GM23338 (cell line): ENCODE results near the gene PTPRO. TPM values are rescaled to one million over a fixed set of nuclear protein-coding genes. Genes with fewer than 3 reads are reported as not detected.

Experiments used
- ATAC-seq: fragments of 200-7000 bp; cut with Tn5 transposase; 3 replicates; pipeline ENCODE4 v1.9.1; 2020
- DNase-seq: peaks from one replicate; pipeline ENCODE4 v3.0.0-alpha.2; 2015; ENCODE audit warnings: low spot score
- H2AFZ ChIP-seq: fragments of 200-600 bp; sonication (generic); 2 replicates; pipeline ENCODE4 v1.8.0; 2016; ENCODE audit warnings: antibody characterized with exemption, mild to moderate bottlenecking, moderate library complexity
- H3F3A ChIP-seq: fragments of 200-600 bp; sonication (generic); replicated peaks from 2 replicates; pipeline ENCODE4 v1.8.0; 2017; ENCODE audit warnings: antibody characterized with exemption, mixed run types, low read depth
- H3K27ac ChIP-seq: fragments of 200-600 bp; sonication (generic); 2 replicates; pipeline ENCODE4 v1.6.1; 2016; ENCODE audit warnings: low read depth
- H3K27me3 ChIP-seq: fragments of 200-600 bp; sonication (generic); 2 replicates; pipeline ENCODE4 v1.8.0; 2016; ENCODE audit warnings: mild to moderate bottlenecking, mixed run types, moderate library complexity; ENCODE audit not compliant: insufficient read depth
- H3K36me3 ChIP-seq: fragments of 200-600 bp; sonication (generic); 2 replicates; pipeline ENCODE4 v1.8.0; 2016; ENCODE audit warnings: mild to moderate bottlenecking; ENCODE audit not compliant: insufficient read depth
- H3K4me1 ChIP-seq: fragments of 200-600 bp; sonication (generic); 2 replicates; pipeline ENCODE4 v1.8.0; 2016; ENCODE audit warnings: mild to moderate bottlenecking, moderate library complexity; ENCODE audit not compliant: insufficient read depth
- H3K4me2 ChIP-seq: fragments of 200-600 bp; sonication (generic); 2 replicates; pipeline ENCODE4 v1.7.1; 2017; ENCODE audit warnings: mixed run types
- H3K4me3 ChIP-seq: fragments of 200-600 bp; sonication (generic); 2 replicates; pipeline ENCODE4 v1.6.1; 2016; ENCODE audit warnings: mixed run types
- H3K79me2 ChIP-seq: fragments of 200-600 bp; sonication (generic); replicated peaks from 2 replicates; pipeline ENCODE4 v1.8.0; 2017; ENCODE audit warnings: mild to moderate bottlenecking; ENCODE audit not compliant: insufficient read depth
- H3K9me2 ChIP-seq: fragments of 200-600 bp; sonication (generic); 2 replicates; pipeline ENCODE4 v1.8.0; 2017; ENCODE audit not compliant: insufficient read depth
- H4K20me1 ChIP-seq: fragments of 200-600 bp; sonication (generic); replicated peaks from 2 replicates; pipeline ENCODE4 v1.8.0; 2017; ENCODE audit warnings: mild to moderate bottlenecking; ENCODE audit not compliant: insufficient read depth
- H3K27ac Mint-ChIP-seq: 2 replicates; pipeline ENCODE4 v1.8.0; 2020; ENCODE audit warnings: inconsistent platforms, mild to moderate bottlenecking, moderate library complexity, mixed read lengths
- H3K27me3 Mint-ChIP-seq: 3 replicates; pipeline ENCODE4 v1.8.0; 2022; ENCODE audit warnings: low read depth, mild to moderate bottlenecking, moderate library complexity, mixed read lengths, inconsistent platforms; ENCODE audit not compliant: insufficient read depth, poor library complexity
- H3K36me3 Mint-ChIP-seq: 3 replicates; pipeline ENCODE4 v1.8.0; 2021; ENCODE audit warnings: low read depth, mild to moderate bottlenecking, inconsistent platforms, moderate library complexity, mixed read lengths
- H3K4me1 Mint-ChIP-seq: 3 replicates; pipeline ENCODE4 v1.8.0; 2020; ENCODE audit warnings: mild to moderate bottlenecking, inconsistent platforms, mixed read lengths
- H3K4me3 Mint-ChIP-seq: 3 replicates; pipeline ENCODE4 v1.8.0; 2021; ENCODE audit warnings: moderate library complexity, mild to moderate bottlenecking, inconsistent platforms, mixed read lengths
- H3K9me3 Mint-ChIP-seq: 3 replicates; pipeline ENCODE4 v1.8.0; 2020; ENCODE audit warnings: moderate library complexity, mild to moderate bottlenecking, inconsistent platforms, mixed read lengths
- CTCF ChIP-seq, 2 experiments: fragments of 200-600 bp in 1 of 2; sonication (generic) in 1 of 2; conservative IDR thresholded peaks; 2 replicates each; pipeline versions ENCODE4 v1.5.1 to v1.6.1; 2016 to 2017; ENCODE audit warnings: antibody characterized with exemption in 2 of 2, low read depth in 2 of 2, mild to moderate bottlenecking in 2 of 2, moderate library complexity in 1 of 2
- EZH2phosphoT487 ChIP-seq: fragments of 200-600 bp; sonication (generic); IDR thresholded peaks from one replicate; pipeline ENCODE4 v1.8.1; 2018; ENCODE audit warnings: antibody characterized with exemption; ENCODE audit not compliant: unreplicated experiment
- POLR2AphosphoS5 ChIP-seq: IDR thresholded peaks from 2 replicates; pipeline ENCODE4 v1.6.1; 2016; ENCODE audit warnings: antibody characterized with exemption, low read depth
- REST ChIP-seq: IDR thresholded peaks from one replicate; pipeline ENCODE4 v1.6.1; 2018; ENCODE audit warnings: antibody characterized with exemption; ENCODE audit not compliant: unreplicated experiment
- STAT1 ChIP-seq: IDR thresholded peaks from one replicate; pipeline ENCODE4 v1.6.1; 2016; ENCODE audit warnings: antibody characterized with exemption; ENCODE audit not compliant: unreplicated experiment
- ZNF114 ChIP-seq: fragments of 250-450 bp; sonication (Bioruptor Pico); IDR thresholded peaks from 2 replicates; pipeline ENCODE4 v1.5.0; 2020; ENCODE audit warnings: mild to moderate bottlenecking, moderate library complexity
- ZNF331 ChIP-seq: fragments of 250-450 bp; sonication (Bioruptor Pico); IDR thresholded peaks from 2 replicates; pipeline ENCODE4 v1.5.0; 2020; ENCODE audit warnings: low read depth, mild to moderate bottlenecking, moderate library complexity
- ZNF462 ChIP-seq: fragments of 250-450 bp; sonication (Bioruptor Pico); IDR thresholded peaks from 2 replicates; pipeline ENCODE4 v1.5.0; 2020; ENCODE audit warnings: mild to moderate bottlenecking, moderate library complexity
- polyA plus RNA-seq: library from polyadenylated mRNA; unstranded; fragments of >200 nt; fragmentation: Nextera tagmentation; extraction: Ambion mirVana; gene quantifications from 2 replicates; pipeline ENCODE4 v1.2.1, GENCODE V29; 2016
- total RNA-seq: library from RNA; depleted of rRNA; stranded (reverse); fragments of >200 nt; shearing (Covaris generic); gene quantifications from 2 replicates; pipeline ENCODE4 v1.2.3, GENCODE V29; 2014

The PTPRO gene
- total and polyA plus RNA-seq, 2 experiments from 2014 or later: 1.4 to 1.5 TPM

- no peaks in the 10 kb centered on the region for H3K79me2 ChIP-seq
Measured at GRCh38 chr12:15532364-15532977, 210.2 kb downstream of the PTPRO start.

GRCh38 chr12:15534322-15534721 lies 212.0 kb downstream of the PTPRO start:
- H4K20me1 ChIP-seq: no peaks in the 10 kb centered on the region
- Mint-ChIP-seq H3K27ac (no peak overlapping the region), H3K27me3 (no peaks in the 10 kb centered on the region), H3K4me1 (no peaks in the 10 kb centered on the region), H3K36me3 (no peaks in the 10 kb centered on the region), H3K9me3 (no peaks in the 10 kb centered on the region), H3K4me3 (no peak overlapping the region)
- H3K27me3 ChIP-seq: no peaks in the 10 kb centered on the region
- no peaks in the 10 kb centered on the region for H3F3A ChIP-seq
- ATAC-seq (no peak), DNase-seq (no peak)
- H3K36me3 ChIP-seq: no peaks in the 10 kb centered on the region
- H3K4me2 ChIP-seq: no peak overlapping the region
- peaks cover 3% of the 10 kb centered on the region; the same call in 1 of the 2 replicates for H3K4me1 ChIP-seq
- H3K27ac ChIP-seq: no peak overlapping the region
- no peak overlapping the region for H3K4me3 ChIP-seq
- H2AFZ ChIP-seq: peak overlapping the region; percentile 85; the same call in 1 of the 2 replicates
- H3K9me2 ChIP-seq: 0 out of 2 replicates have a peak, but pooled peaks cover 3% of the 10 kb centered on the region
- no peaks in the 10 kb centered on the region for H3K79me2 ChIP-seq
- TF ChIP-seq POLR2AphosphoS5 (no peak), ZNF331 (CRISPR knock-in tag) (no peak), ZNF462 (CRISPR knock-in tag) (no peak), REST (no peak), ZNF114 (CRISPR knock-in tag) (no peak)

More at GRCh38 chr12:15532364-15532977, 210.2 kb downstream of the PTPRO start:
- Histone ChIP-seq H4K20me1 (no peaks in the 10 kb centered on the region), H3K4me2 (no peak overlapping the region), H3K4me3 (no peak overlapping the region), H3K9me2 (0 out of 2 replicates have a peak, but pooled peaks cover 3% of the 10 kb centered on the region), H2AFZ (no peak overlapping the region), H3F3A (no peaks in the 10 kb centered on the region), H3K27ac (no peak overlapping the region), H3K27me3 (no peaks in the 10 kb centered on the region), H3K36me3 (no peaks in the 10 kb centered on the region), H3K4me1 (peaks cover 3% of the 10 kb centered on the region; the same call in 1 of the 2 replicates)
- H3K4me1 Mint-ChIP-seq: no peaks in the 10 kb centered on the region; the same call in 2 of the 3 replicates
- TF ChIP-seq CTCF (conservative IDR thresholded peaks at IDR 0.05; ENCODE audit: low read depth in 2 of 2) (peak; percentile 78 to 81), EZH2phosphoT487 (no peak), STAT1 (no peak)
- no peaks in the 10 kb centered on the region for H3K9me3 Mint-ChIP-seq
- H3K4me3 Mint-ChIP-seq: no peak overlapping the region
- DNase-seq: peak; percentile 76
- peak; percentile 95 for ATAC-seq
- no peak overlapping the region for H3K27ac Mint-ChIP-seq
- no peaks in the 10 kb centered on the region for H3K27me3 Mint-ChIP-seq
- no peaks in the 10 kb centered on the region for H3K36me3 Mint-ChIP-seq
